Mesendoderm (in vitro differentiated cells): ENCODE data around the gene KCND3.
"Not testable (repeated sequence)": the region's sequence is repeated elsewhere in the genome, so short reads cannot be mapped to it uniquely, and the experiment has no call there.

Experiments used
- DNase-seq: peaks from one replicate; pipeline ENCODE4 v3.0.0; 2013
- H2AK5ac ChIP-seq: 2 replicates; pipeline ENCODE4 v1.6.1; 2013; ENCODE audit warnings: low read length, inconsistent platforms
- H2BK120ac ChIP-seq: 2 replicates; pipeline ENCODE4 v1.6.1; 2013; ENCODE audit warnings: low read depth, mild to moderate bottlenecking, low read length, moderate library complexity, mixed read lengths
- H2BK15ac ChIP-seq: replicated peaks from 2 replicates; pipeline ENCODE4 v1.6.1; 2013; ENCODE audit warnings: low read depth, mild to moderate bottlenecking, moderate library complexity
- H2BK5ac ChIP-seq: 2 replicates; pipeline ENCODE4 v1.6.1; 2013; ENCODE audit warnings: low read length, inconsistent platforms
- H3K18ac ChIP-seq: 2 replicates; pipeline ENCODE4 v1.6.1; 2013; ENCODE audit warnings: mild to moderate bottlenecking, low read length, mixed read lengths
- H3K23ac ChIP-seq: one replicate; pipeline ENCODE4 v1.6.1; 2013; ENCODE audit warnings: low read length
- H3K27ac ChIP-seq: 2 replicates; pipeline ENCODE4 v1.5.1; 2013; ENCODE audit warnings: low read depth, mild to moderate bottlenecking, inconsistent platforms, low read length, moderate library complexity
- H3K27me3 ChIP-seq: 2 replicates; pipeline ENCODE4 v1.6.1; 2013; ENCODE audit warnings: low read length, control low read depth, mild to moderate bottlenecking, inconsistent platforms; ENCODE audit not compliant: insufficient read depth, poor library complexity
- H3K36me3 ChIP-seq: 2 replicates; pipeline ENCODE4 v1.6.1; 2013; ENCODE audit warnings: low read length, inconsistent platforms; ENCODE audit not compliant: control insufficient read depth, insufficient read depth
- H3K4ac ChIP-seq: one replicate; pipeline ENCODE4 v1.6.1; 2013; ENCODE audit warnings: low read depth, mild to moderate bottlenecking, low read length, moderate library complexity
- H3K4me1 ChIP-seq: 2 replicates; pipeline ENCODE4 v1.6.1; 2013; ENCODE audit warnings: low read depth, low read length, inconsistent platforms; ENCODE audit not compliant: control insufficient read depth
- H3K4me2 ChIP-seq: 2 replicates; pipeline ENCODE4 v1.6.1; 2013; ENCODE audit warnings: low read length
- H3K4me3 ChIP-seq: 2 replicates; pipeline ENCODE4 v1.5.1; 2013; ENCODE audit warnings: mild to moderate bottlenecking, low read length
- H3K56ac ChIP-seq: one replicate; pipeline ENCODE4 v1.6.1; 2013; ENCODE audit warnings: low read length
- H3K79me1 ChIP-seq: 2 replicates; pipeline ENCODE4 v1.6.1; 2013; ENCODE audit warnings: low read length, inconsistent platforms
- H3K79me2 ChIP-seq: 2 replicates; pipeline ENCODE4 v1.6.1; 2013; ENCODE audit warnings: mild to moderate bottlenecking, low read length; ENCODE audit not compliant: control insufficient read depth, insufficient read depth
- H3K9ac ChIP-seq: 2 replicates; pipeline ENCODE4 v1.6.1; 2013; ENCODE audit warnings: low read length, inconsistent platforms
- H4K5ac ChIP-seq: one replicate; pipeline ENCODE4 v1.6.1; 2013; ENCODE audit warnings: low read length
- H4K8ac ChIP-seq: one replicate; pipeline ENCODE4 v1.6.1; 2013; ENCODE audit warnings: low read depth, mild to moderate bottlenecking, control low read depth, low read length, moderate library complexity
- WGBS: extraction: QIAGEN DNeasy Blood & Tissue Kit; methylation state at CpG from one replicate; pipeline ENCODE4 v1.1.7; 2013; ENCODE audit warnings: low lambda C conversion rate, missing lambda C conversion rate; ENCODE audit not compliant: insufficient coverage; ENCODE audit errors: extremely low coverage; 5-methylcytosine and 5-hydroxymethylcytosine counted together

The KCND3 gene

GRCh38 chr1:111802984-111803383 is 186.5 kb downstream of the KCND3 start:
- H3K56ac ChIP-seq: no peak overlapping the region
- H2BK5ac ChIP-seq: no peak overlapping the region

GRCh38 chr1:111802110-111802509 is 187.4 kb downstream of the KCND3 start:
- Histone ChIP-seq H3K79me1 (no peaks in the 10 kb centered on the region), H3K4me3 (no peak overlapping the region), H3K27ac (no peak overlapping the region), H3K4me1 (no peaks in the 10 kb centered on the region), H4K5ac (no peak overlapping the region), H3K18ac (no peak overlapping the region), H3K27me3 (no peaks in the 10 kb centered on the region), H3K4me2 (no peak overlapping the region), H3K9ac (no peak overlapping the region), H3K4ac (no peak overlapping the region), H3K56ac (no peak overlapping the region), H2BK15ac (no peak overlapping the region), H4K8ac (no peak overlapping the region), H3K79me2 (no peaks in the 10 kb centered on the region), H3K36me3 (no peaks in the 10 kb centered on the region), H2AK5ac (no peak overlapping the region), H2BK120ac (no peak overlapping the region), H3K23ac (no peak overlapping the region), H2BK5ac (no peak overlapping the region)
- WGBS: no CpG with 5 or more reads among the region's 6 CpGs
- no peak for DNase-seq

More at GRCh38 chr1:111802984-111803383, 186.5 kb downstream of the KCND3 start:
- DNase-seq: no peak
- Histone ChIP-seq H2AK5ac (no peak overlapping the region), H3K9ac (no peak overlapping the region), H3K79me2 (no peaks in the 10 kb centered on the region), H3K4ac (no peak overlapping the region), H3K27me3 (no peaks in the 10 kb centered on the region), H2BK120ac (no peak overlapping the region), H2BK15ac (no peak overlapping the region), H3K27ac (no peak overlapping the region), H3K4me2 (no peak overlapping the region), H3K4me1 (no peaks in the 10 kb centered on the region), H3K79me1 (no peaks in the 10 kb centered on the region), H4K8ac (no peak overlapping the region), H3K23ac (no peak overlapping the region), H3K18ac (no peak overlapping the region), H3K36me3 (no peaks in the 10 kb centered on the region), H3K4me3 (no peak overlapping the region), H4K5ac (no peak overlapping the region)
- no CpG with 5 or more reads among the region's 5 CpGs for WGBS

- WGBS: no CpG with 5 or more reads among the region's 13 CpGs
- H3K18ac ChIP-seq: no peak overlapping the region
- peak; percentile 29 for DNase-seq
Observed at GRCh38 chr1:111801071-111801850, 188.2 kb downstream of the KCND3 start.

GRCh38 chr1:111799722-111800121 is 189.7 kb downstream of the KCND3 start:
- not testable (repeated sequence) for H4K5ac ChIP-seq, H2BK5ac ChIP-seq, H2AK5ac ChIP-seq, H3K4me2 ChIP-seq, H3K27me3 ChIP-seq, H3K79me2 ChIP-seq, H2BK120ac ChIP-seq, H3K4me1 ChIP-seq, H3K23ac ChIP-seq, H2BK15ac ChIP-seq, H3K56ac ChIP-seq, H3K9ac ChIP-seq, H3K79me1 ChIP-seq, H3K4ac ChIP-seq, H3K18ac ChIP-seq, H3K4me3 ChIP-seq, H3K27ac ChIP-seq, H4K8ac ChIP-seq, H3K36me3 ChIP-seq, DNase-seq
- WGBS: no CpG with 5 or more reads among the region's 14 CpGs

More at GRCh38 chr1:111801071-111801850, 188.2 kb downstream of the KCND3 start:
- H3K23ac ChIP-seq: no peak overlapping the region
- H3K56ac ChIP-seq: no peak overlapping the region
- H3K27ac ChIP-seq: no peak overlapping the region
- no peak overlapping the region for H3K4me2 ChIP-seq
- no peaks in the 10 kb centered on the region for H3K79me2 ChIP-seq
- no peaks in the 10 kb centered on the region for H3K79me1 ChIP-seq
- no peak overlapping the region for H4K5ac ChIP-seq
- no peak overlapping the region for H2BK5ac ChIP-seq
- H3K9ac ChIP-seq: no peak overlapping the region
- H3K4me1 ChIP-seq: no peaks in the 10 kb centered on the region
- no peak overlapping the region for H4K8ac ChIP-seq
- no peak overlapping the region for H2BK120ac ChIP-seq
- no peak overlapping the region for H3K4ac ChIP-seq
- no peaks in the 10 kb centered on the region for H3K27me3 ChIP-seq
- no peak overlapping the region for H3K4me3 ChIP-seq
- H2BK15ac ChIP-seq: no peak overlapping the region
- H2AK5ac ChIP-seq: no peak overlapping the region
- H3K36me3 ChIP-seq: no peaks in the 10 kb centered on the region

- Histone ChIP-seq H3K4me3 (no peak overlapping the region), H3K4me1 (no peaks in the 10 kb centered on the region), H3K4ac (no peak overlapping the region), H4K5ac (no peak overlapping the region), H3K79me2 (no peaks in the 10 kb centered on the region), H4K8ac (no peak overlapping the region), H3K79me1 (no peaks in the 10 kb centered on the region), H2BK15ac (no peak overlapping the region), H3K27me3 (no peaks in the 10 kb centered on the region), H3K27ac (no peak overlapping the region), H3K36me3 (no peaks in the 10 kb centered on the region), H3K18ac (no peak overlapping the region), H3K23ac (no peak overlapping the region), H3K4me2 (no peak overlapping the region), H3K56ac (no peak overlapping the region), H2AK5ac (no peak overlapping the region), H2BK5ac (no peak overlapping the region), H2BK120ac (no peak overlapping the region), H3K9ac (no peak overlapping the region)
- no peak for DNase-seq
- no CpG with 5 or more reads among the region's 2 CpGs for WGBS
Observed at GRCh38 chr1:111798580-111798979, 190.9 kb downstream of the KCND3 start.

GRCh38 chr1:111795401-111795800 is 194.1 kb downstream of the KCND3 start:
- Histone ChIP-seq H3K79me2 (no peaks in the 10 kb centered on the region), H3K18ac (no peak overlapping the region), H3K79me1 (no peaks in the 10 kb centered on the region), H4K8ac (no peak overlapping the region), H3K4me2 (no peak overlapping the region), H4K5ac (no peak overlapping the region), H2BK15ac (no peak overlapping the region), H2BK120ac (no peak overlapping the region), H2BK5ac (no peak overlapping the region), H3K9ac (no peak overlapping the region), H3K4me1 (no peaks in the 10 kb centered on the region), H3K27me3 (no peaks in the 10 kb centered on the region), H3K36me3 (no peaks in the 10 kb centered on the region), H2AK5ac (no peak overlapping the region), H3K23ac (no peak overlapping the region), H3K4me3 (no peak overlapping the region), H3K27ac (no peak overlapping the region), H3K4ac (no peak overlapping the region), H3K56ac (no peak overlapping the region)
- no peak for DNase-seq
- no CpG with 5 or more reads among the region's 6 CpGs for WGBS
